ENCODE measurements around the gene UBN1. TPM values are rescaled to one million over a fixed set of nuclear protein-coding genes. Genes with fewer than 3 reads are reported as not detected.

The UBN1 gene
- total and polyA plus RNA-seq, 2 donors (not counting 3 experiments of a cell fraction or from before 2014, with no cell fraction given): 26.0 to 44.8 TPM

- DNase-seq (ENCODE audit: low read depth, low spot score) (no peak), FAIRE-seq (no peak)
- Histone ChIP-seq H3K9me3 (replicated peaks; ENCODE audit: control insufficient read depth, insufficient read depth, low read length) (no peaks in the 10 kb centered on the region), H3K36me3 (ENCODE audit: control insufficient read depth in 2 of 2, extremely low read depth in 1 of 2, insufficient read depth in 2 of 2, low read length in 2 of 2) (peaks cover 22 to 43% of the 10 kb centered on the region in 2 experiments), H3K4me1 (ENCODE audit: control insufficient read depth, extremely low read depth, insufficient read depth, low read length) (no peaks in the 10 kb centered on the region), H3K27me3 (ENCODE audit: control insufficient read depth in 2 of 2, insufficient read depth in 2 of 2, low read length in 2 of 2) (no peaks in the 10 kb centered on the region), H4K20me1 (replicated peaks; ENCODE audit: control insufficient read depth, extremely low read depth, insufficient read depth, low read length) (no peaks in the 10 kb centered on the region), H3K4me2 (ENCODE audit: insufficient read depth, low read length) (no peak overlapping the region), H3K4me3 (replicated peaks in 1 of 3; ENCODE audit: insufficient read depth in 1 of 3, low read depth in 1 of 3, low read length in 3 of 3) (no peak overlapping the region), H3K27ac (ENCODE audit: insufficient read depth, low read depth, low read length) (no peak overlapping the region), H3K9me1 (replicated peaks; ENCODE audit: control insufficient read depth, extremely low read depth, insufficient read depth, low read length) (no peaks in the 10 kb centered on the region), H3K79me2 (ENCODE audit: control insufficient read depth, insufficient read depth, low read length) (peaks cover 34% of the 10 kb centered on the region), H2AFZ (ENCODE audit: low read depth, low read length) (no peak overlapping the region), H3K9ac (replicated peaks; ENCODE audit: extremely low read depth, insufficient read depth, low read length) (no peak overlapping the region)
- intact Hi-C loops (cut with micrococcal nuclease) (no loop called here), dilution Hi-C loops (cut with MboI; ENCODE audit: extremely low pct_ligation_motif_present, low sequenced_read_pairs) (no loop called here)
- BruUV-seq (replicated peaks): no TSS peak
- TF ChIP-seq GATA2 (IDR thresholded peaks at IDR 0.05; ENCODE audit: insufficient read depth, insufficient read length, low read depth, low read length) (no peak), JUN (IDR thresholded peaks at IDR 0.05; ENCODE audit: borderline replicate concordance, insufficient read depth, insufficient read length, low read depth) (no peak), MYC (IDR thresholded peaks at IDR 0.05; ENCODE audit: low read depth, low read length) (no peak), CTCF (IDR thresholded peaks at IDR 0.05; ENCODE audit: extremely low read depth in 1 of 2, insufficient read depth in 1 of 2, low read depth in 1 of 2, low read length in 2 of 2) (no peak), POLR2A (IDR thresholded peaks at IDR 0.05; ENCODE audit: low read depth, low read length) (no peak), POLR2AphosphoS5 (IDR thresholded peaks at IDR 0.05; ENCODE audit: insufficient read depth, low read depth, low read length) (no peak), MAX (IDR thresholded peaks at IDR 0.05; ENCODE audit: insufficient read depth, insufficient read length) (no peak), EZH2 (IDR thresholded peaks at IDR 0.05; ENCODE audit: borderline replicate concordance, low read depth, low read length, severe bottlenecking) (no peak), FOS (IDR thresholded peaks at IDR 0.05; ENCODE audit: borderline replicate concordance, insufficient read depth, low read length) (no peak)
- POLR2A ChIA-PET: no interaction called here
- CTCF ChIA-PET: no interaction called here
These were observed 23.8 kb downstream of the UBN1 start for GRCh38 chr16:4871071-4871470.

Data from endothelial cell of umbilical vein (primary cell).